ENCODE data around the gene HECTD2.
"Not testable (repeated sequence)": the region's sequence is repeated elsewhere in the genome, so short reads cannot be mapped to it uniquely, and the experiment has no call there.

DNA sequence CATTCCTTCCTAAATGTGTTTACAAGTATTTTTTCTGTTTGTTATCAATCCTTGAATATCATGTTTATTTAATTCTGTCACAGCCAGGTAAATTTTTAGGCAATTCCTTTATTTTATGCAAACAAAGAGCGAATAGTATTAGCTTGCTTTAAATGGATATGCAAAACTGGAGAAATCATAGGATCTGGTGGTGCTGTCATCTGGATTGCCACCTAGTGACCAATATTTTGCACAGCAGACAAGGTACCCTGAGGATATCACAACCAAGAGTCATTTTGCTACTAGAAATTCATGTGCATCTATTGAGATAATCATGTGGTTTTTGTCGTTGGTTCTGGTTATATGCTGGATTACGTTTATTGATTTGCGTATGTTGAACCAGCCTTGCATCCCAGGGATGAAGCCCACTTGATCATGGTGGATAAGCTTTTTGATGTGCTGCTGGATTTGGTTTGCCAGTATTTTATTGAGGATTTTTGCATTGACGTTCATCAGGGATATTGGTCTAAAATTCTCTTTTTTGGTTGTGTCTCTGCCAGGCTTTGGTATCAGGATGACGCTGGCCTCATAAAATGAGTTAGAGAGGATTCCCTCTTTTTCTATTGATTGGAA lies 40.1 kb upstream of the HECTD2 start:
- TF ChIP-seq CTCF (IDR thresholded peaks at IDR 0.05): peak; percentile 67
- TF ChIP-seq ZFX (IDR thresholded peaks at IDR 0.05; ENCODE audit: borderline replicate concordance): not testable (repeated sequence)
